GM19397 (cell line): ENCODE data around the gene FRMD4A.
"Not testable (repeated sequence)": the region's sequence is repeated elsewhere in the genome, so short reads cannot be mapped to it uniquely, and the experiment has no call there.

Experiments
- ATAC-seq: cut with Tn5 transposase; IDR thresholded peaks from one replicate; pipeline ENCODE4 v1.9.1; 2021; ENCODE audit warnings: mild to moderate bottlenecking, moderate library complexity; ENCODE audit not compliant: unreplicated experiment

FRMD4A gene

DNA sequence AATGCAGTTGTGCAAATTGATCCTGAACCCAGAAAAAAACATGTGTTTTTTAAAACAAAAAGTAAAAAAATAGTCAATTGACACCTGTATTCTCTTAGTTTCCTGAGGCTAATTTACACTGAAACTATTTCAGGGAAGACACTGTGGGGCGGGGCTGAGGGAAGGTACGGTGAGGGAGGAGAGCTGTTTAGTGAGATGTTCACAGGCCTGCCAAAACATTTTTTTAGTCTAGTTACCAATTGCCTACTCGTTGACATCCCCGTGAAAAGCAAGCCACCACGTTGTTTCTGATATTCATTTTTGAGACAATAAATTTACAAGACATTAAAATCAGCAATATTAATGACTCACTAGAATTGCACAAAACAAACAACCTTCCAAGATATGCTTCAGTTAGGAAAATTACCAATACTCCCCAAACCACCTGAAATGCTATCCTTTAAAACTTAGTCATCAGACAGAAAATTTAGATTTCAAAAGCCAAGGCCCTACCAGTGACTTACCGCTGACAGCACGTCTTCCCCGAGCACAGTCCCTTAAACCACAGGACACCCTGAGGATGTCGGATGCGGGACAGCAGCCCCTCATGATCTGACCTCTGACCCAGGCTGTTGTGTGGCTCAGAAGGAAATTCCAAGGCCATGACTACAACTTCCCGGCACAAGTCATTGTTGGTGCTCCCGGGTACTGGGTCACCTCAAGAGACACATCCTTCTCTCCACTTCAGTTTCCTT lies 464.8 kb downstream of the FRMD4A start:
- ATAC-seq = no peak

DNA sequence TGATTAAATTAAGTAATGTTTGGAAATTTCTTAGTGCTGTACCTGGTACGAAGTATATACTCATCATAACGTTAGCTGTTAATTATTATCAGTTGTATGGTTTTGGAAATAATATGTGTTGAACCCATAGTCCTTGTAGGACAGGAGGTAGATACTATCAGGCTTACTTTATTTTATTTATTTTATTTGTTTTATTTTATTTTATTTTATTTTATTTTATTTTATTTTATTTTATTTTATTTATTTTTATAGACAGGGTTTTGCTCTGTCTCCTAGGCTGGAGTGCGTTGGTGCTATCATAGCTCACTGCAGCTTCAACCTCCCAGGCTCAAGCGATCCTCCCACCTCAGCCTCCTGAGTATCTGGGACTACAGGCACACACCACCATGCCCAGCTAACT lies 465.5 kb downstream of the FRMD4A start:
- not testable (repeated sequence) for ATAC-seq

DNA sequence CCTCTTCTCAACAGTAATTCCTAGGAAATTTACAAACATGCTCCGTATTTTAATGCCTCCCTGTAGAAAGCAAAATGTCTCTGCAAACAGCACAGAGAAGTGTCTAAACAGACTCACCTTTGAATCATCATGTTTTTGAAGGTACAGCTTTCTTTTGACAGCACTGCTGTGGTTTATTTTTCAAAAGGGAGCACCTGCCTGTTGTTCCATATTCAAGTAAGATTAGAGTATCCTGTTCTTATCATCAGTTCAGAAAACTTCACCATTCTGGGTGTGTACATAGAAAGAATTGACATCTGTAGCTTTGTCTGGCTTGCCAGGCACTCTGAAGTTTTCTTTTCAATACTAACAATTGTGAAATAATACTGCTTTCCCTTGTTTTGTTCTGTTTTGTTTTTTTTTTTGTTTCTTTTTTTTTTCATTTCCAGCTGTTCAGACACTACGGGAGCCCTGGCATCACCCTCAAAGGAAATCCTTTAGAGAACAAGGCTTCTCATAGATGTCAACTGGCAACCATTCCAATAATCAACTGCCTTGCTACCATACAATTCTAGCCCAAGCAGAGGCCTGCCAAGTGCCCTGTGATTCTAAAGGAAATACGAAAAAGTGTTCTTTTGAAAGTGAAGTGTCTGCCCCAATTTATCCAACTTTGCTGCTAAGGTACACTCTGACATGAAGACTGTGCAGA lies 468.0 kb downstream of the FRMD4A start:
- no peak for ATAC-seq

DNA sequence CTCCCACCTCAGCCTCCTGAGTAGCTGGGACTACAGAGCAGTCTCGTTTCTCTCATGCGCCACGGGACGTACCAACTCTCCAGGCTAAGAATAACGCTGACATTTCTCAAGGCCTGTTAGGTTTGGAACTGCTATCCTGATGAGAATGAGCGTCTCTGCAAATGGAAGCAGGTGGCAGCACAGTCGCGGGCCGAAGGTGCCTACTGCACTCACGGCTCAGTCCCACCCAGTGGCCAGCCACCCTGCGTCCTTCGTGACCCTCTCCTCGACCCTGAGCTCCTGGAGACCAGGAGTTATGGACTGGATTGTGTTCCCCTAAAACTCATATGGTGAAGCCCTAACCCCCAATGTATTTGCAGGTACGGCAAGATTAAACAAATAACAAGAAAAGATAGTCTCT lies 469.8 kb downstream of the FRMD4A start:
- no peak for ATAC-seq

DNA sequence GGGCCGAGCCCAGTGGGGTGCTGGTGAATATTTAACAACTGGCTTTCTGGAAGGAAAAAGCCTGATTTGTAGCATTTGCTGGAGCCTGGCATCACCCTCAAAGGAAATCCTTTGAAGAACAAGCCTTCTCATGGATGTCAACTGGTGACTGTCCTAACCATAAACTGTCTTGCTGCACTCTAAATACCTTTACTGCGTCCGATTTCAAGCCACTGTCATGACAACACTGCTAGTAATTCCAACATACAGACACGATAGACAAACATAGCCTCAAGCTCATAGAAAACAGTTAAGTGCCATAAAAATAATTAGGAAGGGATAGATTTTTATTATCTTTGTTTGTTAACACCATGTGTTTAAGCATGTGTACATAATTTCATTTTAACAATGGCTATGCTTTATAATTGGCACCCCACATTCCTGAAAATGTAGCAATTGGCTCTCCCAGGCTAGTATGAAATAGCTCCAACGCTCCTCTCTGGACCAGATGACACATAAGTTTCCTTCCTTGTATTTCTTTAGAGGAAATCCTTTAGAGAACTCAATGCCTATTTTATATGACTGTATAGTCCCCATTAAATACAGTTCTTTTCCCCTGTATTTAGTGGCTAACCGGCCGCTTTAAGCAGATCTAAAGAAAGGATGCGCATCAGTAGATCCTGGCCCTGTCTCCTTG lies 470.6 kb downstream of the FRMD4A start:
- ATAC-seq = no peak

DNA sequence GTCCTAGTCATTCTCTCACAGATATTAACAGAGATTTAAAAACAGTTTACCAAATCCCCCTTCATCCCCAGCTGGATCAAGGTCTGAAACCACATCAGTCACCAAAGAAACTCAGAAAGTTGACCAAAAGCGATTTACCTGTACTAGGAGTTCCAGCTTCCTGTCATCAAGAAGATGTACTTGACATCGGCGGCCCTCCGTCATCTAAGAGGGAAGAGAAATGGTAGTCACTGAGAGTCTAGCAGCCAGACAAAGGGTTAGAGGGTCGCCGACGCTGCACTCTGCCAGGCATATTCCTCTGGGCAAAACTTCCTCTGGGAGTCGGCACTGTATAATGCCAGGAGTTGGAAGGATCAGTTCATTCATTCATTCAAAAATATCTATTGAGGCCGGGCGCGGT lies 472.0 kb downstream of the FRMD4A start:
- no peak for ATAC-seq

DNA sequence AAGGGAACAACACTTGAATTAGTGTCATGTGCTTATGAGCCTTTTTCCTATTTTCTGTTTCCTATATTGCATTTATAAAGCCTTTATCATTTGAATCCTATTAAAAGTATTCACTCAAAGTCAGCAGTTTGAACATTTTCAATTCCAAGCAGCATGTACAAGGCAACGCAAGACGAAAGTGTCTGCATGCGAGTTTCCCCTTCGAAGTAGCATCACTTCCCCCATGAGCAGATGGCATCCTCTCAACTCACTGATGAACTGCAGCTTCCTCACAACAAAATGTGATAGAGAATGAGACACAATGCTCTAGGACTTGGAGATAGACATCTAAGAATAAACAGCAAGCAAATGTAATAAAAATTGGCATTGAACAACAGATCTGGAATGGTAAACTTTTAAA lies 473.3 kb downstream of the FRMD4A start:
- no peak for ATAC-seq

DNA sequence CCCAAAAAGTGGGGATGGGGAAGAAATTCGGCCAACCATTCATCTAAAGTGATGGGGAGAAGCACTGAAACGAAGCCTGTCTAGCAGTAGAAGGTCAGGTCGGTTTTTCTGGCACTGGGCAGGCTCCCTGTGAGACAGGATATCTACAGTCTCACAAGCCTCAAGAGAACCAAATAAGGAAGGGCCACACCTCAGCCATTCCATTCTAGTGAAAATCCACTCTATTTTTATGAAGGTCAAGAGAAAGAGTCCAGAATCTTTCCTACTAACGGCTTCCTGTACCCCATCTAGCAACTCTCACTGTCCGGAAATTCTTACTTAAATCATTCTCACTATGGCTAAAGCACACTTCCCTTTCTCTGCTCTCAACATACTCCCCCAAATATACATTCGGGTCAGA lies 476.9 kb downstream of the FRMD4A start:
- ATAC-seq = no peak

DNA sequence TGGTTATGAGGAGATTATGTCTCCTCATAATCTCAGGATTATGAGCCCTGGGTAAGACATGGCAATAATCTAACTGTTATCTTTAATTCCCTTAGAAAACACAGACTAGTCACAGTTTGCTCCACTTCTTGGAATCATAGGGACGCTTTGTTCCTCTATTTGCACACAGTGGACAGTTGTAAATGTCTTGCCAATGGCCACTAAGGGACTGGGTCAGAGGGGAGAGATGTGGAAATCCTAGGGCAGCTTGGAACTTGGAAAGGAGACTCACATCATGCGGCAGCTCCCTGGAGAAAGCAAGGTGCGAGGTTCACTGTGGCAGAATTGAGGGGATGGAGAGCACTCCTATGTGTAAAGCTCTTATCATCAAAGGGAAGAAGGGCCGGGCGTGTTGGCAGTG lies 477.9 kb downstream of the FRMD4A start:
- ATAC-seq = no peak

DNA sequence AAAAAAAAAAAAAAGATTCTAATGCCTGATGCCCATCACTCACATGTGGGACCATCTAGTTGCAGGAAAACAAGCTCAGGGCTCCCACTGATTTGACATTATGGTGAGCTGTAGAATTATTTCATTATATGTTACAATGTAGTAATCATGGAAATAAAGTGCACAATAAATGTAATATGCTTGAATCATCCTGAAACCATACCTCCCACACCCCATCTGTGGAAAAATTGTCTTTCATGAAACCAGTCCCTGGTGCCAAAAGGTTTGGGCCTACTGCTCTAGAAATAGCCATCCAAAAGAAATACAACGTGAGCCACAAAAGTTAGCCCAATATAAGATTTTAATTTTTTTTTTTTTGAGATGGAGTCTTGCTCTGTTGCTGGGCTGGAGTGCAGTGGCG lies 478.8 kb downstream of the FRMD4A start:
- no peak for ATAC-seq

DNA sequence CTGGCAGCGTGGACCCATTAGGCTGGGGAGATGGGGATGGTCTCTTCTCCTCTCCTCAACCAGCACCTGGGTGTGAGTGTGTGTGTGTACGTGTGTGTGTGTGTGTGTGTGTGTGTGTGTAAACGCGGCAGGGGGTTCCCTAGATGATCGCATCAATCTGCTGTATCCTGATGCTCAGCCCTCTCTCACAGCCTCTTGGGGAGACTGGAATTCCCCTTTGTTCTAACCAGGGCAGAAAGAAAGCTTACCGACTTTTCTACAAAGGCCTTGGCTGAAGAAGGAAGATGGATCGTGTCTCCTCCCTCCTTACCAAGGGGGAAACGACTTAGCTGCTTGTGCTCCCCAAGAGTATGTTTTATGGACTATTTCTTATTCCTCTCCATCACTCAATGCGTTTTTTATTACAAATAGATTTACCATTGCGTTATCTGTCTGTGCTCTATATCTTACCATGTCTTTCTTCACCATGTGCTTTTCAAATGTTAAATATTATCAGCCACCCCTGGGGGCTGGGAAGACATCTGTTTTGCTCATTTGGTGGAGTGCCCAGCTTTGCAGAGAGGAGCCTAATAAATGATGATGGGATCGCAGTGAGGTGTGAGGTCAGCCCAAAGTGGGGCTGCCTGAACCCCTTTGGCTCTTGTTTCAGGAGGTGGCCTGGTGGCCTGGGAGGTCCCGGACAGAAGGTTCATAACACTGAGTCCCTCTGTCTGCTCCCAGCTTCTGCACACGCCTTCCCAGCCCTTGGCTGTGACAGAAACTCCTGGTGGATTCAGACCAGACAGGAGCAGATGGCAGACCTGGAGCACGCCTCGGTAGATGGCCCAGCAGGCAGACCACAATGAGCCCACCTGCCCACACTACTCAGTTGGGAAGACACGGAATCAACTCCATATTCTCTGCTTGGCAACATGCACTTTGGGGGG lies 481.9 kb downstream of the FRMD4A start:
- ATAC-seq = no peak

DNA sequence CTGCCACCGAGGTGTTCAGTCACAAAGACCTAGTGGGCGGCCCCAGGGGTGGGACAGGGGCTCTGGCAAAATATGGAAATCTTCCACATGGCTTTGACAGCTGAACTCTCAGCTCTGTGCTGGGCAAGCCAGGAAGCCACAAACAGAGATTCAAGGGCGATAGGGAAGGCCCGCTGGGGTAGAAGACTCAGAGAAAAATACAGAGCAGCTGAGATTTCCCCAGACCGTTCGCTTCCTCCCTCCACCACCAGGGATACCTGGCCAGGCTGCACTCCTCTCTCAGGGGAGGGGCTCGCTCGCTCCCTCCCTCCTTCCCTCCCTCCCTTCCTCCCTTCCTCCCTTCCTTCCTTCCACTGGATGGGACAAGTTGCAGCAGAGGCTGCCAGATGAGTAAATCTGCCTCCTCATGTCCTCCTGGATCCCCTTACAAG lies 483.5 kb downstream of the FRMD4A start:
- no peak for ATAC-seq

DNA sequence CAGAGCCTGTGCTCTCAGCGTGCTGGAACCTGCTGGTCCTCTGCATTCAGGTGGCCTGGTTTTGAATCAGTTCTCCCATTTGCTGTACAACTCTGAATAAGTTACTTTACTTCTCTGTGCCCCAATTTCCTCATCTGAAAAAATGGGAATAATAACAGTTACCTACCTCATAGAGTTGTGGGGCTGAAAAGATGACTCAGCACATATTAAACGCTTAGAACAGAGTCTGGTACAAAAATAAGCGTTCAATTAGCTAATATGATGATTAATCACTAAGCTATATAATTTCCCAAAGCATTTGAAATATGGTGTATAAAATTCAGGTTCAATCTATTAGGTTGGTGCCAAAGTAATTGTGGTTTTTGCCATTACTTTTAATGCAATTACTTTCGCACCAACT lies 484.8 kb downstream of the FRMD4A start:
- ATAC-seq = no peak

DNA sequence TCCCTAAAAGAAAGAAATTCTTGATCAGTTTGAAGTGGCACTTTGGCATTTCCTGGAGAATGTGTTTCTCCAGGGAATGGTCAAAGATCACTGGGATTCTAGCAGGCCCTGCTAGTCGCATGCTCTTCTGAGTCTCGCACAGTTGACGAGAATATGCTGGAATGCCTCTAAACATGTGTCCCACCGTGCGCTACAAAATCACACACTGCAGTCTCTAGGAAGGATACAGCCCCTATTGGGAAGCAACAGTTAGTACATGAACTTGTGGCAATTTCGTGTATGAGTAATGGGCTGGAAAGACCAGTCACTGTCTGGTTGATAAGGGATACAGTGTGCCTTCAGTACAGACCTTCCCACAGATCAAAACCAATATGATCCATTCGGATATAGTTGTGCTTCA lies 486.1 kb downstream of the FRMD4A start:
- ATAC-seq = no peak

DNA sequence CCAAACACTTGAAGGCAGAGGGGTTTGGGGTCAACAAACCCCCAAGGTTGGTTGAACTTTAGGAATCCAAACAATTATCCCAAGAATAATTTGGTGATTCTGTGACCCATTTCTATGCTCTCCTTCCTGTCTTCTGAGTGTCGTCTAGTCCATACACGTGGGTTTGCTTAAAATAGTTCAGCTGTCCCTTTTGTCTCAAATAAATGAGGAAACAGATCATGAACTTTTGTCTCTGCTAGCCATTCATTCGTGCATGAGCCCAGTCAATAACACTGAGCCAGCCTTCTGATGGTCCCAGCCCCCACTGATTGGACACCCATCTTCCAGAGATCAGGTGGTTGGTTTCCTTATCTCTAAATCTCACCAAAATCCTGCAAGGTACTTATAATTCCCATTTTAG lies 488.6 kb downstream of the FRMD4A start:
- no peak for ATAC-seq

DNA sequence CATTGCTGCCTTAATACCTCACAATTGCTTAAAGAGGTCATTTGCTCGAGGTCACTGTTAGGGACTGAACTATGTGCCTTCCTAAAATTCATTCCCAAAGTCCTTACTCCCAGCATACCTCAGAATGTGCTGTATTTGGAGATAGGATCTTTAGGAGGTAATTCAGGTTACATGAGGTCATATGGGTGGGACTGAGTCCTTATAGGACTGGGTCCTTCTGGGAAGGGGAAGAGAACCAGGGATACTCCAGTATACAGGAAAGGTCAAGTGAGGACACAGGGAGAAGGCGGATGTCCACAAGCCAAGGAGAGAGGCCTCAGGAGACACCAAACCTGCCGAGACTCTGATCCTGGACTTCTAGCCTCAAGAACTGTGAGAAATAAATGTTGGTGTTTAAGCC lies 490.7 kb downstream of the FRMD4A start:
- no peak for ATAC-seq

DNA sequence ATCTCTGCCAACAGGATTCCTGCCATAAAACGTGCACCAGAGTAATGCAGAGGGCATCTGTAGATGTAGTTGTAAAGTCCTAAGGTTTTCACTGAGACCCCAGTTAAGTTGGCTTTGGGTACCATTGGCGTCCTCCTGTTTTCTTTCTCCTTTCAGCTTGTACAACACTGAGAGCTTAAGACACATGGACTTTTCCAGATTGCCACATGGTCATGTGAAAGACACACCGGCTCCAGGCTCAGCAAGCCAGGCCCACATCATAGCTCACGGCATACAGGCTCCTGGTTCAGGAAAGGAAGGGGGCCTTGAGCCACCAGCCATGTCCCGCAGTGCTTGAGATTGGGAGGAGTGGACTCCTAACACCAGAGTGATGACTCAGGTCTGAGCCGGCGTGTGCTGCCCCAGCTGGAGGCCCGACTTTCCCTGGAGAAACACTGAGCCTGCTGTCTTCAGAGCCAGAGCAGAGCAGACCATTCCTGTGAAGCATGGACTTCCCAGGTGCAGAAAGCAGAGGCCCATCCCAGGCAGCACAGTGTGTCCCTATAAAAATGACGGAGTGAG lies 491.2 kb downstream of the FRMD4A start:
- no peak for ATAC-seq

DNA sequence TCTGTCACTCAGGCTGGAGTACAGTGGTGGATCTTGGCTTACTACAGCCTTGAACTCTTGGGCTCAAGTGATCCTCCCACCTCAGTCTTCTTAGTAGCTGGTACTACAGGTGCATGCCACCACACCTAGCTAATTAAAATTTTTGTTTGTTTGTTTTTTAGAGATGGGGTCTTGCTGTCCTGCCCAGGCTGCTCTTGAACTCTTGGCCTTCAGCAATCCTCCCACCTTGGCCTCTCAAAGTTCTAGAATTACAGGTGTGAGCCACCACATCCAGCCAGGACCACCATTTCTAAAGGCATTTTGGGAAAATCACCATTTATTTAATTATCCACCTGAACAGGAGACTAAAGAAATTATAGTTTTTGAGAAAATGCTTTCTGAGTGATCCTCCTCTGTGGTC lies 491.7 kb downstream of the FRMD4A start:
- ATAC-seq = no peak

DNA sequence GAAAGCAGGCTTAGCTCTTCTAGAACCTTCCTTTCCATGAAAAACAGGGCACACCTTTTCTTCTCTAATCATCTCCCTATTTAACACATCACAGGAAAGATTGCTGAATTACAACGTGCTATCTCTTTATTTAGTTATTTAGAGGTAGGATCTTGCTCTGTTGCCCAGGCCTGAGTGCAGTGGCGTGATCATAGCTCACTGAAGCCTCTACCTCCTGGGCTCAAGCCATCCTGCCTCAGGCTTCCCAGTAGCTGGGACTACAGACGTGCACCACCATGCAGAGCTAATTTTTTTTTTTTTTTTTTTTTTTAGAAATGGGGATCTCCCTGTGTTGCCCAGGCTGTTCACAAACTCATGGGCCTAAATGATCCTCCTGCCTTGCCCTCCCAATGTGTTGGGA lies 492.8 kb downstream of the FRMD4A start:
- no peak for ATAC-seq

DNA sequence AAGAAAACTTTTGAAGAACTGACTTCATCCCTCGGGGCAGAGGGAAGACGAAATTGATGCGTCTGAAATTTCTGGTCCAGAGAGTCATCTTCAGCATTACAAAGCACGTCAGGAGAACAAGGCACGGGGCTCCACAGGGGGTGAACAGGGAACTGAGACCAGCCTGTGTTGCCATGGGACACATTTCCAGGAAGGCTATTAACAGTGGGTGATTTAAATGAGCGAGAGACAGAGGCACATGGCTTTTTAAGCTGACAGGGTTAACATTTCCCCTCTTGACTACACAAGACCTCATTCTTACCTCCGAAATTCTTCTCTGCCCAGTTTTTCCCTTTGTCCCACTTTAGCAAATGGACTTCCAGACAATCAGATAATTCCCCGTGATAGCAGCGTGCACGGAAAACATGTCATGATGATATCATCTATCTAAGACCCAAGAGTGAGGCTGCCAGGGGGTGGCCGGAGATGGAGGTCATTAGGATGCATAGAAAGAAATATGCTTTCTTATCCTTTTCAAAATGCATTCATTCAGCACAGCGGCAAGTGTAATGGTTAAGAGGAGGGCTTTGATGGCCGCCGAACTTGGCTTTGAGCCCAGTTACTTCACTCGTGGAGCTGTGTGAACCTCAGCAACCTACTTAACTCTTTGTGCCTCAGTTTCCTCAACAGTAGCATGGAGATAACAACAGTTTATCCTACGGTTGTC lies 496.0 kb downstream of the FRMD4A start:
- ATAC-seq = no peak
